Thoracic aorta (tissue), 2 donors: ENCODE measurements around the gene DPP6. TPM values are rescaled to one million over a fixed set of nuclear protein-coding genes. Genes with fewer than 3 reads are reported as not detected.

Source experiments
- ATAC-seq: fragments of 150-250 bp; one replicate; pipeline ENCODE4 v1.8.0; 2017; ENCODE audit warnings: low read depth; ENCODE audit not compliant: insufficient number of reproducible peaks, low FRiP score
- DNase-seq: peaks from one replicate; pipeline ENCODE4 v3.0.0-alpha.2; 2020; ENCODE audit warnings: low spot score
- H3K27ac ChIP-seq, 2 donors: fragments of 200-600 bp; sonication (generic); 1 replicate in 1 of 2; 2 replicates in 1 of 2; pipeline ENCODE4 v1.5.1; 2016; ENCODE audit warnings: mild to moderate bottlenecking in 2 of 2, moderate library complexity in 2 of 2
- H3K27me3 ChIP-seq: fragments of 200-600 bp; sonication (generic); replicated peaks from 2 replicates; pipeline ENCODE4 v1.6.0; 2016; ENCODE audit warnings: mild to moderate bottlenecking; ENCODE audit not compliant: insufficient read depth
- H3K36me3 ChIP-seq: fragments of 200-600 bp; sonication (generic); one replicate; pipeline ENCODE4 v1.5.1; 2016
- H3K4me1 ChIP-seq, 2 donors: fragments of 200-600 bp; sonication (generic); 1 replicate in 1 of 2; 2 replicates in 1 of 2; pipeline versions ENCODE4 v1.5.1 to v1.6.0; 2016; ENCODE audit warnings: low read depth in 2 of 2, mild to moderate bottlenecking in 1 of 2; ENCODE audit not compliant: control insufficient read depth in 1 of 2
- H3K4me3 ChIP-seq: fragments of 200-600 bp; sonication (generic); 2 replicates; pipeline ENCODE4 v1.5.1; 2016; ENCODE audit warnings: mild to moderate bottlenecking
- H3K9me3 ChIP-seq: fragments of 200-600 bp; sonication (generic); 2 replicates; pipeline ENCODE4 v1.5.1; 2016
- CTCF ChIP-seq: fragments of 200-600 bp; sonication (generic); IDR thresholded peaks from one replicate; pipeline ENCODE4 v1.5.1; 2019; ENCODE audit warnings: antibody characterized with exemption
- total RNA-seq, 2 donors: library from RNA; depleted of rRNA; stranded (reverse); fragments of >200 nt; gene quantifications; one replicate each; pipeline versions ENCODE4 v1.1.0 to v1.2.3, GENCODE V29; 2016

DPP6 gene
- total RNA-seq, 2 donors from 2014 or later, result not detected

GRCh38 chr7:154854836-154855235 lies 802.6 kb downstream of the DPP6 start:
- Histone ChIP-seq H3K9me3 (no peaks in the 10 kb centered on the region), H3K27ac (no peak overlapping the region), H3K36me3 (no peaks in the 10 kb centered on the region), H3K4me3 (no peak overlapping the region), H3K27me3 (no peaks in the 10 kb centered on the region), H3K4me1 (no peaks in the 10 kb centered on the region)
- no peak for TF ChIP-seq CTCF
- ATAC-seq (no peak), DNase-seq (no peak)

GRCh38 chr7:154855366-154855765 lies 803.2 kb downstream of the DPP6 start:
- no peak overlapping the region for H3K27ac ChIP-seq
- no peak overlapping the region for H3K4me3 ChIP-seq
- no peaks in the 10 kb centered on the region for H3K27me3 ChIP-seq
- no peak for TF ChIP-seq CTCF
- DNase-seq (no peak), ATAC-seq (no peak)
- H3K4me1 ChIP-seq, result no peaks in the 10 kb centered on the region
- H3K36me3 ChIP-seq, result no peaks in the 10 kb centered on the region
- no peaks in the 10 kb centered on the region for H3K9me3 ChIP-seq

GRCh38 chr7:154856733-154857132 lies 804.5 kb downstream of the DPP6 start:
- no peak for ATAC-seq
- Histone ChIP-seq H3K4me3 (no peak overlapping the region), H3K27me3 (no peaks in the 10 kb centered on the region), H3K4me1 (no peaks in the 10 kb centered on the region), H3K36me3 (no peaks in the 10 kb centered on the region), H3K9me3 (no peaks in the 10 kb centered on the region), H3K27ac (no peak overlapping the region)
- no peak for TF ChIP-seq CTCF
- no peak for DNase-seq

GRCh38 chr7:154857240-154857639 lies 805.0 kb downstream of the DPP6 start:
- H3K27me3 ChIP-seq, result no peaks in the 10 kb centered on the region
- H3K27ac ChIP-seq, result no peak overlapping the region
- no peaks in the 10 kb centered on the region for H3K4me1 ChIP-seq
- H3K4me3 ChIP-seq, result no peak overlapping the region
- H3K36me3 ChIP-seq, result no peaks in the 10 kb centered on the region
- ATAC-seq (no peak), DNase-seq (no peak)
- no peaks in the 10 kb centered on the region for H3K9me3 ChIP-seq
- no peak for TF ChIP-seq CTCF

GRCh38 chr7:154857728-154858681 lies 805.8 kb downstream of the DPP6 start:
- TF ChIP-seq CTCF, result no peak
- Histone ChIP-seq H3K4me1 (no peaks in the 10 kb centered on the region), H3K9me3 (no peaks in the 10 kb centered on the region), H3K36me3 (no peaks in the 10 kb centered on the region), H3K27ac (no peak overlapping the region), H3K4me3 (no peak overlapping the region), H3K27me3 (no peaks in the 10 kb centered on the region)
- DNase-seq (no peak), ATAC-seq (no peak)
